ENCODE measurements around the gene HMBS.
"Not testable (repeated sequence)": the region's sequence is repeated elsewhere in the genome, so short reads cannot be mapped to it uniquely, and the experiment has no call there.

Gene HMBS

GRCh38 chr11:119103161-119103664 is 18.5 kb downstream of the HMBS start:
- not testable (repeated sequence) for DNase-seq

GRCh38 chr11:119103793-119104192 is 19.1 kb downstream of the HMBS start:
- no peak for DNase-seq

- peak; percentile 79 to 85 for DNase-seq
These were observed 22.2 kb downstream of the HMBS start, which contains the start of gene C2CD2L for GRCh38 chr11:119106564-119107537. TSS of gene C2CD2L (plus strand) at chr11:119107344. CDS start at chr11:119107742, 398 bp downstream.

- peak in 1 of 2 donors; percentile 13 for DNase-seq
These were observed 23.0 kb downstream of the HMBS start for GRCh38 chr11:119107538-119108145.

- DNase-seq: peak in 1 of 2 donors; percentile 13
These were observed 23.6 kb downstream of the HMBS start for GRCh38 chr11:119108146-119108856.

- no peak for DNase-seq
These were observed 24.2 kb downstream of the HMBS start for GRCh38 chr11:119108857-119109221.

GRCh38 chr11:119109843-119110242 is 25.2 kb downstream of the HMBS start:
- DNase-seq: no peak

- no peak for DNase-seq
These were observed 25.8 kb downstream of the HMBS start for GRCh38 chr11:119110439-119110838.

- DNase-seq: no peak
These were observed 26.8 kb downstream of the HMBS start for GRCh38 chr11:119111361-119111925.

- no peak for DNase-seq
These were observed 27.8 kb downstream of the HMBS start for GRCh38 chr11:119112314-119113020.

GRCh38 chr11:119113716-119114115 is 29.0 kb downstream of the HMBS start:
- no peak for DNase-seq

- no peak for DNase-seq
These were observed 29.7 kb downstream of the HMBS start for GRCh38 chr11:119114351-119114750.

GRCh38 chr11:119115484-119116234 is 31.0 kb downstream of the HMBS start:
- peak in 1 of 2 donors; percentile 18 for DNase-seq

- no peak for DNase-seq
These were observed 31.5 kb downstream of the HMBS start for GRCh38 chr11:119116235-119116594.

- DNase-seq: no peak
These were observed 31.9 kb downstream of the HMBS start for GRCh38 chr11:119116601-119117000.

GRCh38 chr11:119117004-119117706 is 32.5 kb downstream of the HMBS start:
- no peak for DNase-seq

GRCh38 chr11:119118227-119118626 is 33.5 kb downstream of the HMBS start:
- no peak for DNase-seq

- DNase-seq: no peak
These were observed 34.3 kb downstream of the HMBS start for GRCh38 chr11:119118946-119119345.

- DNase-seq: no peak
These were observed 35.9 kb downstream of the HMBS start for GRCh38 chr11:119120639-119121007.

GRCh38 chr11:119121008-119121810 is 36.5 kb downstream of the HMBS start, which contains the start of gene HINFP:
TSS of gene HINFP (plus strand) at chr11:119121580. CDS start at chr11:119126945, 5,365 bp downstream.
- peak; percentile 99 to 100 for DNase-seq

Data from stimulated activated CD4-positive, alpha-beta T cell treated with anti-CD3 and anti-CD28 coated beads, Interleukin-2, amount 100 ng/mL, for 48 hours (primary cell).